Endothelial cell of umbilical vein (primary cell): ENCODE data around the gene SNCG. TPM values are rescaled to one million over a fixed set of nuclear protein-coding genes. Genes with fewer than 3 reads are reported as not detected.
"Not testable (repeated sequence)": the region's sequence is repeated elsewhere in the genome, so short reads cannot be mapped to it uniquely, and the experiment has no call there.

Experiments
- BruUV-seq: library from RNA; stranded (reverse); fragments of 400-500 nt; replicated peaks from 2 replicates; lab custom pipeline; 2021; lab: Mats Ljungman, UMichigan
- CTCF ChIA-PET: fragments of 300-600, 350-600 bp; sonication (Branson Sonifier 250); formaldehyde crosslinking; loops from one replicate; lab custom pipeline; 2021; ENCODE audit warnings: antibody characterized with exemption, inconsistent platforms; lab: Charles Lee
- POLR2A ChIA-PET: fragments of 300-600, 350-600 bp; sonication (Branson Sonifier 250); formaldehyde crosslinking; loops from one replicate; lab custom pipeline; 2021; ENCODE audit warnings: antibody characterized with exemption, inconsistent platforms; lab: Charles Lee
- DNase-seq: peaks from one replicate; pipeline ENCODE4 v3.0.0-alpha.2; 2011; ENCODE audit warnings: low read depth, low spot score
- FAIRE-seq: peaks from 2 replicates; lab custom pipeline; 2011; peaks lifted over from hg19 to GRCh38; lab: Jason Lieb, UNC
- H2AFZ ChIP-seq: 2 replicates; pipeline ENCODE4 v1.6.0; 2012; ENCODE audit warnings: low read depth, low read length, control low read depth, inconsistent platforms
- H3K27ac ChIP-seq: 2 replicates; pipeline ENCODE4 v1.5.1; 2011; ENCODE audit warnings: low read depth, mild to moderate bottlenecking, control low read depth, low read length, moderate library complexity; ENCODE audit not compliant: insufficient read depth
- H3K27me3 ChIP-seq, 2 experiments: 2 replicates each; pipeline versions ENCODE4 v1.6.0 to v1.6.1; 2011; ENCODE audit warnings: low read length in 2 of 2, mixed read lengths in 1 of 2; ENCODE audit not compliant: control insufficient read depth in 2 of 2, insufficient read depth in 2 of 2
- H3K36me3 ChIP-seq, 2 experiments: 2 replicates in 1 of 2; 3 replicates in 1 of 2; pipeline ENCODE4 v1.5.1; 2011; ENCODE audit warnings: low read length in 2 of 2, mild to moderate bottlenecking in 1 of 2, moderate library complexity in 1 of 2; ENCODE audit not compliant: control insufficient read depth in 2 of 2, insufficient read depth in 2 of 2; ENCODE audit errors: extremely low read depth in 1 of 2
- H3K4me1 ChIP-seq: 3 replicates; pipeline ENCODE4 v1.5.1; 2011; ENCODE audit warnings: mild to moderate bottlenecking, low read length; ENCODE audit not compliant: control insufficient read depth, insufficient read depth; ENCODE audit errors: extremely low read depth
- H3K4me2 ChIP-seq: 2 replicates; pipeline ENCODE4 v1.6.1; 2011; ENCODE audit warnings: low read length, control low read depth, mixed read lengths; ENCODE audit not compliant: insufficient read depth
- H3K4me3 ChIP-seq, 3 experiments: fragments of 200-600 bp in 1 of 3; sonication (generic), shearing (Covaris generic) in 1 of 3; replicated peaks in 1 of 3; 2 replicates each; pipeline ENCODE4 v1.5.1; 2011 to 2016; ENCODE audit warnings: control low read depth in 3 of 3, low read length in 3 of 3, mild to moderate bottlenecking in 2 of 3, inconsistent platforms in 1 of 3, low read depth in 1 of 3, moderate library complexity in 1 of 3; ENCODE audit not compliant: insufficient read depth in 1 of 3
- H3K79me2 ChIP-seq: 2 replicates; pipeline ENCODE4 v1.6.0; 2012; ENCODE audit warnings: low read length, inconsistent platforms; ENCODE audit not compliant: control insufficient read depth, insufficient read depth
- H3K9ac ChIP-seq: replicated peaks from 2 replicates; pipeline ENCODE3; 2011; ENCODE audit warnings: low read length, control low read depth; ENCODE audit not compliant: insufficient read depth; ENCODE audit errors: extremely low read depth
- H3K9me1 ChIP-seq: replicated peaks from 3 replicates; pipeline ENCODE4 v1.6.0; 2011; ENCODE audit warnings: mild to moderate bottlenecking, low read length; ENCODE audit not compliant: control insufficient read depth, insufficient read depth; ENCODE audit errors: extremely low read depth
- H3K9me3 ChIP-seq: replicated peaks from 2 replicates; pipeline ENCODE4 v1.5.1; 2012; ENCODE audit warnings: low read length, inconsistent platforms; ENCODE audit not compliant: control insufficient read depth, insufficient read depth
- H4K20me1 ChIP-seq: replicated peaks from 2 replicates; pipeline ENCODE3; 2011; ENCODE audit warnings: mild to moderate bottlenecking, low read length; ENCODE audit not compliant: control insufficient read depth, insufficient read depth; ENCODE audit errors: extremely low read depth
- CTCF ChIP-seq, 2 donors: IDR thresholded peaks; 1 replicate in 1 of 2; 2 replicates in 1 of 2; pipeline ENCODE4 v1.5.1; 2011; ENCODE audit warnings: low read length in 2 of 2, mild to moderate bottlenecking in 2 of 2, moderate library complexity in 2 of 2, control low read depth in 1 of 2, inconsistent platforms in 1 of 2, low read depth in 1 of 2; ENCODE audit not compliant: insufficient read depth in 1 of 2; ENCODE audit errors: extremely low read depth in 1 of 2
- EZH2 ChIP-seq: IDR thresholded peaks from 2 replicates; pipeline ENCODE4 v1.6.1; 2012; ENCODE audit warnings: borderline replicate concordance, low read depth, mild to moderate bottlenecking, moderate library complexity, low read length, inconsistent platforms; ENCODE audit not compliant: severe bottlenecking
- FOS ChIP-seq: IDR thresholded peaks from 2 replicates; pipeline ENCODE4 v1.6.1; 2011; ENCODE audit warnings: mild to moderate bottlenecking, low read length, moderate library complexity, borderline replicate concordance; ENCODE audit not compliant: insufficient read depth
- GATA2 ChIP-seq: IDR thresholded peaks from 2 replicates; pipeline ENCODE4 v1.7.0; 2011; ENCODE audit warnings: low read depth, mild to moderate bottlenecking, moderate library complexity, mixed read lengths, low read length; ENCODE audit not compliant: insufficient read length, insufficient read depth
- JUN ChIP-seq: IDR thresholded peaks from 2 replicates; pipeline ENCODE4 v1.6.1; 2011; ENCODE audit warnings: borderline replicate concordance, low read depth; ENCODE audit not compliant: insufficient read length, insufficient read depth
- MAX ChIP-seq: IDR thresholded peaks from 2 replicates; pipeline ENCODE4 v1.6.1; 2011; ENCODE audit not compliant: insufficient read depth, insufficient read length
- MYC ChIP-seq: IDR thresholded peaks from one replicate; pipeline ENCODE4 v1.6.1; 2011; ENCODE audit warnings: mild to moderate bottlenecking, low read depth, low read length
- POLR2A ChIP-seq: IDR thresholded peaks from 2 replicates; pipeline ENCODE4 v1.6.1; 2012; ENCODE audit warnings: low read depth, mild to moderate bottlenecking, control low read depth, low read length
- POLR2AphosphoS5 ChIP-seq: IDR thresholded peaks from 2 replicates; pipeline ENCODE4 v1.6.1; 2012; ENCODE audit warnings: low read depth, mild to moderate bottlenecking, control low read depth, low read length, moderate library complexity; ENCODE audit not compliant: insufficient read depth
- dilution Hi-C: fragments of 300-500 bp; cut with MboI; formaldehyde crosslinking; loops from one replicate; pipeline ENCODE4 v1.15.0; 2019; ENCODE audit warnings: low sequenced_read_pairs; ENCODE audit not compliant: extremely low pct_ligation_motif_present
- intact Hi-C: fragments of 100-400 bp; cut with micrococcal nuclease; formaldehyde crosslinking; loops from one replicate; pipeline ENCODE4 v1.10.0; 2022
- polyA plus RNA-seq, 4 experiments: library from polyadenylated mRNA; depleted of rRNA in 3 of 4; stranded (reverse) in 3 of 4; unstranded in 1 of 4; fragments of >200 nt; gene quantifications; 2 replicates each; pipeline versions ENCODE4 v1.2.1 to v1.2.3, GENCODE V29; 2011 to 2012; ENCODE audit warnings: missing spikeins in 1 of 4
- total RNA-seq: library from RNA; stranded (reverse); gene quantifications from 2 replicates; pipeline ENCODE4 v1.2.3, GENCODE V29; 2021

The SNCG gene
- total and polyA plus RNA-seq, 2 donors (not counting 3 experiments of a cell fraction or from before 2014, with no cell fraction given), result 31.4 to 60.8 TPM

- BruUV-seq, H3K9me1 ChIP-seq, H3K4me3 ChIP-seq, H3K79me2 ChIP-seq, intact Hi-C loops, H3K27ac ChIP-seq, H3K9me3 ChIP-seq, H3K9ac ChIP-seq, H3K4me1 ChIP-seq, H3K36me3 ChIP-seq, H2AFZ ChIP-seq, H4K20me1 ChIP-seq, CTCF ChIA-PET, FAIRE-seq, H3K27me3 ChIP-seq, DNase-seq, dilution Hi-C loops, H3K4me2 ChIP-seq, POLR2A ChIA-PET: not testable (repeated sequence)
Observed at GRCh38 chr10:86981020-86981419, 22.6 kb downstream of the SNCG start.

DNA sequence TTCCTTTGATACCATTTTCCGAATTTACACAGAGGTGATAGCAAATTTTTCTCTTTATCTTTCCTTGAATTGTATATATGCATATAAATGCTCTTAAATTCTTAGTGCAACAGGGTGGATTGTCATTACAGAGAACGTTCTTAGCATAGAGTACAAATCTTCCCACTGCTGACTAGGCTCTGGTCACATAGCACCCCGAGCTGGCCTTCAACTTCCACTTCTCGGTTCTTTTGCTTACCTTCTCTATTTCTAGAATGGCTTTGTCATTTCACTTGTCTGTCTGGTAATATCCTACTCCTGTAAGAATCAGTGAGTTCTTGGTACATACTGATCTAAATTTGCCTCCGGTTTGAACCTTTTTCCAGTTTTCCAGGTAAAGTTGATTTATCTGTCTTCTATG lies 23.3 kb downstream of the SNCG start:
- no peak overlapping the region for H3K4me2 ChIP-seq

DNA sequence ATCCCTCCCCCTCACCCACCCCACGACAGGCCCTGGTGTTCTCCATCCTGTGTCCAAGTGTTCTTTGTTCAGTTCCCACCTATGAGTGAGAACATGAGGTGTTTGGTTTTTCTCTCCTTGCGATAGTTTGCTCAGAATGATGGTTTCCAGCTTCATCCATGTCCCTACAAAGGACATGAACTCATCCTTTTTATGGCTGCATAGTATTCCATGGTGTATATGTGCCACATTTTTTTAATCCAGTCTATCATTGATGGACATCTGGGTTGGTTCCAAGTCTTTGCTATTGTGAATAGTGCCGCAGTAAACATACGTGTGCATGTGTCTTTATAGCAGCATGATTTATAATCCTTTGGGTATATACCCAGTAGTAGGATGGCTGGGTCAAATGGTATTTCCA lies 26.1 kb downstream of the SNCG start:
- FAIRE-seq, CTCF ChIA-PET, H2AFZ ChIP-seq, BruUV-seq, H3K4me1 ChIP-seq, H3K27me3 ChIP-seq, H3K9me1 ChIP-seq, H3K9ac ChIP-seq, H3K36me3 ChIP-seq, POLR2A ChIA-PET, H4K20me1 ChIP-seq, DNase-seq, H3K27ac ChIP-seq, dilution Hi-C loops, H3K4me2 ChIP-seq, H3K9me3 ChIP-seq, intact Hi-C loops, H3K79me2 ChIP-seq, H3K4me3 ChIP-seq: not testable (repeated sequence)

More for the DNA sequence above, 23.3 kb downstream of the SNCG start:
- H3K9me1 ChIP-seq, result no peaks in the 10 kb centered on the region
- no peak overlapping the region for H2AFZ ChIP-seq
- H3K27me3 ChIP-seq, result peaks cover 2 to 3% of the 10 kb centered on the region in 2 experiments
- no peak for DNase-seq
- POLR2A ChIA-PET, result no interaction called here
- no peak overlapping the region for H3K27ac ChIP-seq
- CTCF ChIA-PET, result interaction anchor here (1.1 kb wide), 1 partner anchor 11 kb away, joined by 4 read pairs; no protein-coding TSS in a partner anchor
- no TSS peak for BruUV-seq
- no peaks in the 10 kb centered on the region for H3K36me3 ChIP-seq
- no peak overlapping the region for H3K9ac ChIP-seq
- no peaks in the 10 kb centered on the region for H4K20me1 ChIP-seq
- no peaks in the 10 kb centered on the region for H3K9me3 ChIP-seq
- H3K4me1 ChIP-seq, result no peaks in the 10 kb centered on the region
- H3K79me2 ChIP-seq, result no peaks in the 10 kb centered on the region
- no peak for TF ChIP-seq CTCF (IDR thresholded peaks at IDR 0.05; ENCODE audit: extremely low read depth in 1 of 2, insufficient read depth in 1 of 2, low read depth in 1 of 2, low read length in 2 of 2)
- TF ChIP-seq JUN, result no peak
- TF ChIP-seq GATA2, result no peak
- no peak for TF ChIP-seq POLR2AphosphoS5
- TF ChIP-seq FOS, result no peak
- TF ChIP-seq EZH2, result no peak
- TF ChIP-seq POLR2A, result no peak
- no peak for TF ChIP-seq MYC
- no peak for TF ChIP-seq MAX
- intact Hi-C loops (no loop called here), dilution Hi-C loops (no loop called here)
- no peak overlapping the region for H3K4me3 ChIP-seq
- FAIRE-seq, result no peak
